ENCODE measurements around the gene C1QTNF5. TPM values are rescaled to one million over a fixed set of nuclear protein-coding genes. Genes with fewer than 3 reads are reported as not detected.

The C1QTNF5 gene
- total RNA-seq, 1 experiment from 2014 or later = not detected

DNA sequence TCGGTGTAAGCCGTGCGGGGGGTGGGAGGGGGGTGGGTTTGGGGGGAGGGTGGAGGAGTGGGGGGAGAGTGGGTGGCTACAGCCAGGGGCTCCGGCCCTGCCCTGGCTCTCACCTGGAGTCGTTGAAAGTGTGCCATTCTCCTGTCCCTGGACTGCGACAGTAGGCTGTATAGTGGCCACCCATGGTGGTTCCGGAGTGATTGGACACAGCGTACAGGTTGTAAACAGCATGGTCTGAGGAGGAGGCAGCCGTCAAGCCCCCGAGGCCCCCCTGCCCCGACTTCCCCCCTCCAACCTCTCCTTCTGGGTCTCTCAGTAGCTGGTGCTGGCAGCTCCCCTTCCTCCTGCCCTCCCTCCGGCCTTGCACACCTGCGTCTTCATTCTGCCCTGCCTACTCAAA, 16.4 kb upstream of the C1QTNF5 start:
- ChIA-PET POLR2A (no interaction called here), CTCF (interaction anchor here (0.7 to 2.6 kb wide), 10 partner anchors 9 to 118 kb away, joined by 3 to 68 read pairs (median 8); partner anchors contain the start of genes MFRP and USP2), RAD21 (ENCODE audit: low non-redundant PET in 1 of 2, low total read pairs in 2 of 2, uncharacterized antibody in 2 of 2, unreplicated experiment in 2 of 2) (interaction anchor here (0.9 to 1.4 kb wide), 3 partner anchors 15 to 117 kb away, joined by 3 to 7 read pairs (median 4); no protein-coding TSS in a partner anchor)
- H3K27ac ChIP-seq (ENCODE audit: low read depth, low read length) = no peak overlapping the region; the same call in 1 of the 2 replicates
- intact Hi-C loops (cut with micrococcal nuclease) = no loop called here
- H3K4me3 ChIP-seq (replicated peaks in 1 of 2; ENCODE audit: low read depth in 1 of 2, low read length in 2 of 2) = peak overlapping the region; percentile 62 to 66
- H3K4me1 ChIP-seq (ENCODE audit: control insufficient read depth in 1 of 2, insufficient read depth in 2 of 2, low read length in 2 of 2) = peaks cover 23 to 36% of the 10 kb centered on the region in 2 experiments
- no TSS peak for BruUV-seq (replicated peaks)
- no peaks in the 10 kb centered on the region for H4K20me1 ChIP-seq (ENCODE audit: insufficient read depth)
- no peaks in the 10 kb centered on the region for H3K9me3 ChIP-seq (ENCODE audit: control insufficient read depth in 1 of 2, insufficient read depth in 1 of 2, low read depth in 1 of 2, low read length in 2 of 2)
- peak overlapping the region; percentile 97 for H3K4me2 ChIP-seq (ENCODE audit: low read length)
- no peak overlapping the region for H2AFZ ChIP-seq (ENCODE audit: low read depth, low read length, poor library complexity, severe bottlenecking)
- no peaks in the 10 kb centered on the region for H3K79me2 ChIP-seq (ENCODE audit: insufficient read depth, low read length)
- peaks cover 0 to 6% of the 10 kb centered on the region in 2 experiments; a peak in 1 of 4 replicates for H3K36me3 ChIP-seq (ENCODE audit: control insufficient read depth in 1 of 2, insufficient read depth in 2 of 2, low read length in 2 of 2)
- ATAC-seq = peak; percentile 7; the same call in 1 of the 2 replicates
- H3K9me2 ChIP-seq (ENCODE audit: insufficient read depth) = no peaks in the 10 kb centered on the region
- no peaks in the 10 kb centered on the region for H3K27me3 ChIP-seq (ENCODE audit: insufficient read depth, low read length)
- no peak for DNase-seq (ENCODE audit: low read depth, low spot score)
- TF ChIP-seq, protein P1, sequence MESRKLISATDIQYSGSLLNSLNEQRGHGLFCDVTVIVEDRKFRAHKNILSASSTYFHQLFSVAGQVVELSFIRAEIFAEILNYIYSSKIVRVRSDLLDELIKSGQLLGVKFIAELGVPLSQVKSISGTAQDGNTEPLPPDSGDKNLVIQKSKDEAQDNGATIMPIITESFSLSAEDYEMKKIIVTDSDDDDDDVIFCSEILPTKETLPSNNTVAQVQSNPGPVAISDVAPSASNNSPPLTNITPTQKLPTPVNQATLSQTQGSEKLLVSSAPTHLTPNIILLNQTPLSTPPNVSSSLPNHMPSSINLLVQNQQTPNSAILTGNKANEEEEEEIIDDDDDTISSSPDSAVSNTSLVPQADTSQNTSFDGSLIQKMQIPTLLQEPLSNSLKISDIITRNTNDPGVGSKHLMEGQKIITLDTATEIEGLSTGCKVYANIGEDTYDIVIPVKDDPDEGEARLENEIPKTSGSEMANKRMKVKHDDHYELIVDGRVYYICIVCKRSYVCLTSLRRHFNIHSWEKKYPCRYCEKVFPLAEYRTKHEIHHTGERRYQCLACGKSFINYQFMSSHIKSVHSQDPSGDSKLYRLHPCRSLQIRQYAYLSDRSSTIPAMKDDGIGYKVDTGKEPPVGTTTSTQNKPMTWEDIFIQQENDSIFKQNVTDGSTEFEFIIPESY (IDR thresholded peaks at IDR 0.05; ENCODE audit: extremely low read depth, insufficient replicate concordance, low read length) = no peak
- TF ChIP-seq CBX3 (IDR thresholded peaks at IDR 0.05; ENCODE audit: low read depth) = no peak
- no peak for TF ChIP-seq POLR2AphosphoS5 (IDR thresholded peaks at IDR 0.05; ENCODE audit: low read depth, low read length)
- TF ChIP-seq, protein P2, sequence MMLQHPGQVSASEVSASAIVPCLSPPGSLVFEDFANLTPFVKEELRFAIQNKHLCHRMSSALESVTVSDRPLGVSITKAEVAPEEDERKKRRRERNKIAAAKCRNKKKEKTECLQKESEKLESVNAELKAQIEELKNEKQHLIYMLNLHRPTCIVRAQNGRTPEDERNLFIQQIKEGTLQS (IDR thresholded peaks at IDR 0.05) = no peak
- TF ChIP-seq EGR1 (IDR thresholded peaks at IDR 0.05; ENCODE audit: low read depth) = no peak
- no peak for TF ChIP-seq TCF7L2 (IDR thresholded peaks at IDR 0.05; ENCODE audit: borderline replicate concordance, extremely low read depth, insufficient read depth, insufficient read length)
- TF ChIP-seq SP1 (IDR thresholded peaks at IDR 0.05; ENCODE audit: low read depth) = no peak
- no peak for TF ChIP-seq POLR2A (IDR thresholded peaks at IDR 0.05; ENCODE audit: borderline replicate concordance, extremely low read depth, insufficient read depth, insufficient read length)
- TF ChIP-seq, protein P3, sequence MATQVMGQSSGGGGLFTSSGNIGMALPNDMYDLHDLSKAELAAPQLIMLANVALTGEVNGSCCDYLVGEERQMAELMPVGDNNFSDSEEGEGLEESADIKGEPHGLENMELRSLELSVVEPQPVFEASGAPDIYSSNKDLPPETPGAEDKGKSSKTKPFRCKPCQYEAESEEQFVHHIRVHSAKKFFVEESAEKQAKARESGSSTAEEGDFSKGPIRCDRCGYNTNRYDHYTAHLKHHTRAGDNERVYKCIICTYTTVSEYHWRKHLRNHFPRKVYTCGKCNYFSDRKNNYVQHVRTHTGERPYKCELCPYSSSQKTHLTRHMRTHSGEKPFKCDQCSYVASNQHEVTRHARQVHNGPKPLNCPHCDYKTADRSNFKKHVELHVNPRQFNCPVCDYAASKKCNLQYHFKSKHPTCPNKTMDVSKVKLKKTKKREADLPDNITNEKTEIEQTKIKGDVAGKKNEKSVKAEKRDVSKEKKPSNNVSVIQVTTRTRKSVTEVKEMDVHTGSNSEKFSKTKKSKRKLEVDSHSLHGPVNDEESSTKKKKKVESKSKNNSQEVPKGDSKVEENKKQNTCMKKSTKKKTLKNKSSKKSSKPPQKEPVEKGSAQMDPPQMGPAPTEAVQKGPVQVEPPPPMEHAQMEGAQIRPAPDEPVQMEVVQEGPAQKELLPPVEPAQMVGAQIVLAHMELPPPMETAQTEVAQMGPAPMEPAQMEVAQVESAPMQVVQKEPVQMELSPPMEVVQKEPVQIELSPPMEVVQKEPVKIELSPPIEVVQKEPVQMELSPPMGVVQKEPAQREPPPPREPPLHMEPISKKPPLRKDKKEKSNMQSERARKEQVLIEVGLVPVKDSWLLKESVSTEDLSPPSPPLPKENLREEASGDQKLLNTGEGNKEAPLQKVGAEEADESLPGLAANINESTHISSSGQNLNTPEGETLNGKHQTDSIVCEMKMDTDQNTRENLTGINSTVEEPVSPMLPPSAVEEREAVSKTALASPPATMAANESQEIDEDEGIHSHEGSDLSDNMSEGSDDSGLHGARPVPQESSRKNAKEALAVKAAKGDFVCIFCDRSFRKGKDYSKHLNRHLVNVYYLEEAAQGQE (IDR thresholded peaks at IDR 0.05; ENCODE audit: low read depth) = no peak
- TF ChIP-seq EZH2phosphoT487 (IDR thresholded peaks at IDR 0.05; ENCODE audit: borderline replicate concordance) = no peak
- peak overlapping the region; percentile 86 for H3K9ac ChIP-seq (ENCODE audit: low read length)
